Esophagus squamous epithelium (tissue), 4 donors: ENCODE measurements around the gene LIMA1.

Experiments used
- POLR2A ChIP-seq, 4 donors: fragments of 450-650 bp; IDR thresholded peaks; one replicate each; pipeline ENCODE4 v1.6.1; 2017; ENCODE audit warnings: antibody characterized with exemption in 4 of 4, mild to moderate bottlenecking in 4 of 4, moderate library complexity in 3 of 4
- TF ChIP-seq, protein P1 (sequence below), 6 experiments: fragments of 450-650 bp in 4 of 6; fragments of 200-600 bp in 2 of 6; sonication (generic) in 2 of 6; IDR thresholded peaks; one replicate each; pipeline ENCODE4 v1.5.1; 2016 to 2019; ENCODE audit warnings: antibody characterized with exemption in 6 of 6, mild to moderate bottlenecking in 4 of 6, moderate library complexity in 4 of 6

DNA sequence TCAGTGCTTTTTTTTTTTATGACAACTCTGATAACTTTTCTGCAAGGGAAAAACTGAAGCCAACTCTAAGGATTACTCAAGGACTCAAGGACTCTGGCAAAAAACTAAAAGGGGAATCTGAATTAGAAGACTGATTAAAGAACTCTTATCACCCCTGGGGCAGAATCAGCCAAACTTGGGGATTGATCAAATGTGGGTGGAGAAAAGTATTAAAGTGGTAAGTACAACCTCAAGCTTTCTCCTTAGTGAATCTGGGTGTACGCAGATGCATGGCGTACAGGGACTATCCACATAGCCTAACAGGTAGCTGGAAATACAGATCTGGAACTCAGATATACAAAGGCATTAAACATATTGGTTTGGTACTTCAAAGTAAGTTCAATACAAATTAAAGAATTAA, 7.3 kb downstream of the LIMA1 start:
- TF ChIP-seq, protein P1, sequence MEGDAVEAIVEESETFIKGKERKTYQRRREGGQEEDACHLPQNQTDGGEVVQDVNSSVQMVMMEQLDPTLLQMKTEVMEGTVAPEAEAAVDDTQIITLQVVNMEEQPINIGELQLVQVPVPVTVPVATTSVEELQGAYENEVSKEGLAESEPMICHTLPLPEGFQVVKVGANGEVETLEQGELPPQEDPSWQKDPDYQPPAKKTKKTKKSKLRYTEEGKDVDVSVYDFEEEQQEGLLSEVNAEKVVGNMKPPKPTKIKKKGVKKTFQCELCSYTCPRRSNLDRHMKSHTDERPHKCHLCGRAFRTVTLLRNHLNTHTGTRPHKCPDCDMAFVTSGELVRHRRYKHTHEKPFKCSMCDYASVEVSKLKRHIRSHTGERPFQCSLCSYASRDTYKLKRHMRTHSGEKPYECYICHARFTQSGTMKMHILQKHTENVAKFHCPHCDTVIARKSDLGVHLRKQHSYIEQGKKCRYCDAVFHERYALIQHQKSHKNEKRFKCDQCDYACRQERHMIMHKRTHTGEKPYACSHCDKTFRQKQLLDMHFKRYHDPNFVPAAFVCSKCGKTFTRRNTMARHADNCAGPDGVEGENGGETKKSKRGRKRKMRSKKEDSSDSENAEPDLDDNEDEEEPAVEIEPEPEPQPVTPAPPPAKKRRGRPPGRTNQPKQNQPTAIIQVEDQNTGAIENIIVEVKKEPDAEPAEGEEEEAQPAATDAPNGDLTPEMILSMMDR (IDR thresholded peaks at IDR 0.05) = no peak
- TF ChIP-seq POLR2A (IDR thresholded peaks at IDR 0.05) = no peak
